ENCODE measurements around the gene CABP4. TPM values are rescaled to one million over a fixed set of nuclear protein-coding genes. Genes with fewer than 3 reads are reported as not detected.

CABP4 gene
- total and polyA plus RNA-seq, 2 donors (not counting 3 experiments of a cell fraction or from before 2014, with no cell fraction given) = 2.4 to 5.0 TPM

GRCh38 chr11:67445515-67445914 lies 9.6 kb upstream of the CABP4 start:
- Histone ChIP-seq H3K9ac (replicated peaks; ENCODE audit: extremely low read depth, insufficient read depth, low read length) (no peak overlapping the region), H3K4me2 (ENCODE audit: insufficient read depth, low read length) (no peak overlapping the region), H3K79me2 (ENCODE audit: control insufficient read depth, insufficient read depth, low read length) (peaks cover 11% of the 10 kb centered on the region), H2AFZ (ENCODE audit: low read depth, low read length) (no peak overlapping the region), H3K9me3 (replicated peaks; ENCODE audit: control insufficient read depth, insufficient read depth, low read length) (no peaks in the 10 kb centered on the region), H3K9me1 (replicated peaks; ENCODE audit: control insufficient read depth, extremely low read depth, insufficient read depth, low read length) (no peaks in the 10 kb centered on the region), H4K20me1 (replicated peaks; ENCODE audit: control insufficient read depth, extremely low read depth, insufficient read depth, low read length) (no peaks in the 10 kb centered on the region), H3K27ac (ENCODE audit: insufficient read depth, low read depth, low read length) (no peak overlapping the region), H3K27me3 (ENCODE audit: control insufficient read depth in 2 of 2, insufficient read depth in 2 of 2, low read length in 2 of 2) (no peaks in the 10 kb centered on the region), H3K4me3 (replicated peaks in 1 of 3; ENCODE audit: insufficient read depth in 1 of 3, low read depth in 1 of 3, low read length in 3 of 3) (no peak overlapping the region), H3K36me3 (ENCODE audit: control insufficient read depth in 2 of 2, extremely low read depth in 1 of 2, insufficient read depth in 2 of 2, low read length in 2 of 2) (peaks cover 0 to 10% of the 10 kb centered on the region in 2 experiments), H3K4me1 (ENCODE audit: control insufficient read depth, extremely low read depth, insufficient read depth, low read length) (peaks cover 6% of the 10 kb centered on the region)
- dilution Hi-C loops (cut with MboI; ENCODE audit: extremely low pct_ligation_motif_present, low sequenced_read_pairs) = no loop called here
- intact Hi-C loops (cut with micrococcal nuclease) = no loop called here
- CTCF ChIA-PET = interaction anchor here (1.8 kb wide), 1 partner anchor 44 kb away, joined by 6 read pairs; the partner anchor contains the start of gene PPP1CA
- FAIRE-seq (no peak), DNase-seq (ENCODE audit: low read depth, low spot score) (no peak)
- POLR2A ChIA-PET = no interaction called here
- TF ChIP-seq, protein P1, sequence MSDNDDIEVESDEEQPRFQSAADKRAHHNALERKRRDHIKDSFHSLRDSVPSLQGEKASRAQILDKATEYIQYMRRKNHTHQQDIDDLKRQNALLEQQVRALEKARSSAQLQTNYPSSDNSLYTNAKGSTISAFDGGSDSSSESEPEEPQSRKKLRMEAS (IDR thresholded peaks at IDR 0.05; ENCODE audit: insufficient read depth, insufficient read length) = no peak
- TF ChIP-seq CTCF (IDR thresholded peaks at IDR 0.05; ENCODE audit: extremely low read depth in 1 of 2, insufficient read depth in 1 of 2, low read depth in 1 of 2, low read length in 2 of 2) (no peak), POLR2AphosphoS5 (IDR thresholded peaks at IDR 0.05; ENCODE audit: insufficient read depth, low read depth, low read length) (no peak), POLR2A (IDR thresholded peaks at IDR 0.05; ENCODE audit: low read depth, low read length) (no peak), FOS (IDR thresholded peaks at IDR 0.05; ENCODE audit: borderline replicate concordance, insufficient read depth, low read length) (no peak), MYC (IDR thresholded peaks at IDR 0.05; ENCODE audit: low read depth, low read length) (no peak), JUN (IDR thresholded peaks at IDR 0.05; ENCODE audit: borderline replicate concordance, insufficient read depth, insufficient read length, low read depth) (no peak), GATA2 (IDR thresholded peaks at IDR 0.05; ENCODE audit: insufficient read depth, insufficient read length, low read depth, low read length) (no peak), EZH2 (IDR thresholded peaks at IDR 0.05; ENCODE audit: borderline replicate concordance, low read depth, low read length, severe bottlenecking) (no peak)
- BruUV-seq (replicated peaks) = no TSS peak
